B cell (primary cell): ENCODE results near the gene STRIP1.

ENCODE experiments used
- EZH2 ChIP-seq: IDR thresholded peaks from 2 replicates; pipeline ENCODE4 v1.6.1; 2012; ENCODE audit warnings: borderline replicate concordance, low read depth, mild to moderate bottlenecking, moderate library complexity, low read length; ENCODE audit not compliant: insufficient read depth, poor library complexity, severe bottlenecking
- TF ChIP-seq, protein P1 (sequence below): fragments of 200-600 bp; IDR thresholded peaks from one replicate; pipeline ENCODE4 v1.8.0; 2022; ENCODE audit warnings: antibody characterized with exemption, mild to moderate bottlenecking

DNA sequence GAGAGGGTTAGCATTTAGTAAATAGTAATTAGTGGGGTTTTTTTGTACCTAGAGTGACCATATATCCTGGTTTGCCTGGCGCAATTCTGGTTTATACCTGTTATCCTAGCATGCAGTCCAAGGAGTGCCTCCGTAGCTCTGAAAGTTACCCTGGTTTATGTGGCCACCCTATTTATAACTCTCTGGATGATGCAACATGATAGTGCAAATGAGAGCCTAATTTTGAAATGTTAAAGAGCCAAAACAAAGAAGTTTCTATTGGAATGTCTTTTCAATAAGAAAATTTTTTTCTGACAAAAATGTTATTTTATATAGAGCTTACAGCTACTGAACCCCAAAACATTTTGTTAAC is 44.1 kb upstream of the STRIP1 start:
- TF ChIP-seq, protein P1, sequence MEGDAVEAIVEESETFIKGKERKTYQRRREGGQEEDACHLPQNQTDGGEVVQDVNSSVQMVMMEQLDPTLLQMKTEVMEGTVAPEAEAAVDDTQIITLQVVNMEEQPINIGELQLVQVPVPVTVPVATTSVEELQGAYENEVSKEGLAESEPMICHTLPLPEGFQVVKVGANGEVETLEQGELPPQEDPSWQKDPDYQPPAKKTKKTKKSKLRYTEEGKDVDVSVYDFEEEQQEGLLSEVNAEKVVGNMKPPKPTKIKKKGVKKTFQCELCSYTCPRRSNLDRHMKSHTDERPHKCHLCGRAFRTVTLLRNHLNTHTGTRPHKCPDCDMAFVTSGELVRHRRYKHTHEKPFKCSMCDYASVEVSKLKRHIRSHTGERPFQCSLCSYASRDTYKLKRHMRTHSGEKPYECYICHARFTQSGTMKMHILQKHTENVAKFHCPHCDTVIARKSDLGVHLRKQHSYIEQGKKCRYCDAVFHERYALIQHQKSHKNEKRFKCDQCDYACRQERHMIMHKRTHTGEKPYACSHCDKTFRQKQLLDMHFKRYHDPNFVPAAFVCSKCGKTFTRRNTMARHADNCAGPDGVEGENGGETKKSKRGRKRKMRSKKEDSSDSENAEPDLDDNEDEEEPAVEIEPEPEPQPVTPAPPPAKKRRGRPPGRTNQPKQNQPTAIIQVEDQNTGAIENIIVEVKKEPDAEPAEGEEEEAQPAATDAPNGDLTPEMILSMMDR: no peak
- no peak for TF ChIP-seq EZH2
